ENCODE results near the gene PACSIN1. TPM values are rescaled to one million over a fixed set of nuclear protein-coding genes. Genes with fewer than 3 reads are reported as not detected.

PACSIN1 gene
- polyA plus RNA-seq, 1 donor (not counting 4 experiments of a cell fraction or from before 2014, with no cell fraction given), result not detected

DNA sequence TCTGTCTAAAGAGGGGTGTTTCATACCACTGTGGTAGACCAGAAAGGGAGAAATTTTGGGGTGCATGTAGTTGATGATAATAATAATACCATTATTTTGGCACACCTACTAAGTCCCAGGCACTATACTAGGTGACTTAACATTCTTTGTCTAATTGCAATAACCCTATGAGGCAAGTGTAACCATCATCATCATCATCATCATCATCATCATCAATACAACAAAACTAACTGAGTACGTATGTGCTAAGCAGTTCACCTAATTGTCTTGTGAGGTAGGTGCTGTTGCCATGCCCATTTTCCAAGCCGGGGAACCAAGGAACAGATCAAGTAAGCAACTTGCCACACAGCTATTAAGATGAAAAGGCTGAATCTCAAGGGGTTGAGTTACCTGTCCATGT lies 2.6 kb upstream of the PACSIN1 start:
- no peaks in the 10 kb centered on the region for H3K9me3 ChIP-seq (ENCODE audit: control insufficient read depth, low read depth, low read length)
- H4K20me1 ChIP-seq (ENCODE audit: control insufficient read depth, extremely low read depth, insufficient read depth, low read length), result no peaks in the 10 kb centered on the region
- H3K9me1 ChIP-seq (ENCODE audit: control insufficient read depth, extremely low read depth, insufficient read depth, low read length), result no peaks in the 10 kb centered on the region
- H3K4me2 ChIP-seq (ENCODE audit: control insufficient read depth, extremely low read depth, insufficient read depth, low read depth, low read length), result no peak overlapping the region
- no peak overlapping the region for H3K9ac ChIP-seq (ENCODE audit: control insufficient read depth, extremely low read depth, insufficient read depth, low read length)
- H3K27ac ChIP-seq (ENCODE audit: control insufficient read depth, insufficient read depth, low read length), result no peak overlapping the region
- DNase-seq (ENCODE audit: low read depth, low spot score) (no peak), FAIRE-seq (no peak)
- no peaks in the 10 kb centered on the region for H3K36me3 ChIP-seq (ENCODE audit: control insufficient read depth in 2 of 2, extremely low read depth in 1 of 2, insufficient read depth in 2 of 2, low read length in 2 of 2)
- H3K79me2 ChIP-seq (ENCODE audit: control insufficient read depth, insufficient read depth, low read length), result no peaks in the 10 kb centered on the region
- no peak overlapping the region for H2AFZ ChIP-seq (ENCODE audit: control insufficient read depth, low read length)
- peaks cover 9% of the 10 kb centered on the region for H3K4me1 ChIP-seq (ENCODE audit: control insufficient read depth, extremely low read depth, insufficient read depth, low read length)
- H3K4me3 ChIP-seq (ENCODE audit: control insufficient read depth in 2 of 3, extremely low read depth in 1 of 3, insufficient read depth in 2 of 3, low read depth in 1 of 3, low read length in 3 of 3), result no peak overlapping the region
- dilution Hi-C loops (cut with MboI; ENCODE audit: extremely low pct_ligation_motif_present, low sequenced_read_pairs), result no loop called here
- TF ChIP-seq, protein P1, sequence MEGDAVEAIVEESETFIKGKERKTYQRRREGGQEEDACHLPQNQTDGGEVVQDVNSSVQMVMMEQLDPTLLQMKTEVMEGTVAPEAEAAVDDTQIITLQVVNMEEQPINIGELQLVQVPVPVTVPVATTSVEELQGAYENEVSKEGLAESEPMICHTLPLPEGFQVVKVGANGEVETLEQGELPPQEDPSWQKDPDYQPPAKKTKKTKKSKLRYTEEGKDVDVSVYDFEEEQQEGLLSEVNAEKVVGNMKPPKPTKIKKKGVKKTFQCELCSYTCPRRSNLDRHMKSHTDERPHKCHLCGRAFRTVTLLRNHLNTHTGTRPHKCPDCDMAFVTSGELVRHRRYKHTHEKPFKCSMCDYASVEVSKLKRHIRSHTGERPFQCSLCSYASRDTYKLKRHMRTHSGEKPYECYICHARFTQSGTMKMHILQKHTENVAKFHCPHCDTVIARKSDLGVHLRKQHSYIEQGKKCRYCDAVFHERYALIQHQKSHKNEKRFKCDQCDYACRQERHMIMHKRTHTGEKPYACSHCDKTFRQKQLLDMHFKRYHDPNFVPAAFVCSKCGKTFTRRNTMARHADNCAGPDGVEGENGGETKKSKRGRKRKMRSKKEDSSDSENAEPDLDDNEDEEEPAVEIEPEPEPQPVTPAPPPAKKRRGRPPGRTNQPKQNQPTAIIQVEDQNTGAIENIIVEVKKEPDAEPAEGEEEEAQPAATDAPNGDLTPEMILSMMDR (optimal IDR thresholded peaks at IDR 0.05 in 1 of 3, IDR thresholded peaks at IDR 0.05 in 1 of 3, conservative IDR thresholded peaks at IDR 0.05 in 1 of 3; ENCODE audit: extremely low read depth in 1 of 3, insufficient read depth in 2 of 3, low read length in 3 of 3), result no peak
- no peak for TF ChIP-seq EZH2 (IDR thresholded peaks at IDR 0.05; ENCODE audit: low read length)
- H3K27me3 ChIP-seq (ENCODE audit: control insufficient read depth, extremely low read depth, insufficient read depth, low read length), result peaks cover 17% of the 10 kb centered on the region

DNA sequence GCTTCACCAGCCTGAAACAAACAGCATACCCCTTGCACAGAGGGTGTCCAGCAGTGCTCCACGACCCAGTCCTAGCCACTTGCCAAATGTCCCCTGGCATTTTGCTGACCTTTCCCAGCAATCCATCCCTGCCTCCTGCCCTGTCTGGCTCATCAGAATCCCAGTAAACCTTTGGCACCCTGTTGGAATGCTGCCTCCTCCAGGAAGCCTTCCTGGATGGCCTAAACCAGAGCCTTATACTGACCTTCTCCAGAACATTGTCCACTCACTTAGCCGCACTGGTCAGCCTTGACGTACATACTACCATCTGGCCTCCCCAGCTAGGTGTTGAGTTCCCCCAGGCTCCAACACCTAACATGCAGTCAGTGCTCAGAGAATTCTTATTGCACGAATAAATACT lies 2.0 kb upstream of the PACSIN1 start:
- Histone ChIP-seq H3K9me1 (ENCODE audit: control insufficient read depth, extremely low read depth, insufficient read depth, low read length) (no peaks in the 10 kb centered on the region), H4K20me1 (ENCODE audit: control insufficient read depth, extremely low read depth, insufficient read depth, low read length) (no peaks in the 10 kb centered on the region), H3K79me2 (ENCODE audit: control insufficient read depth, insufficient read depth, low read length) (no peaks in the 10 kb centered on the region), H3K27ac (ENCODE audit: control insufficient read depth, insufficient read depth, low read length) (no peak overlapping the region), H3K9ac (ENCODE audit: control insufficient read depth, extremely low read depth, insufficient read depth, low read length) (no peak overlapping the region), H3K9me3 (ENCODE audit: control insufficient read depth, low read depth, low read length) (no peaks in the 10 kb centered on the region), H3K36me3 (ENCODE audit: control insufficient read depth in 2 of 2, extremely low read depth in 1 of 2, insufficient read depth in 2 of 2, low read length in 2 of 2) (no peaks in the 10 kb centered on the region), H3K4me2 (ENCODE audit: control insufficient read depth, extremely low read depth, insufficient read depth, low read depth, low read length) (no peak overlapping the region), H3K27me3 (ENCODE audit: control insufficient read depth, extremely low read depth, insufficient read depth, low read length) (peaks cover 17% of the 10 kb centered on the region), H2AFZ (ENCODE audit: control insufficient read depth, low read length) (no peak overlapping the region), H3K4me3 (ENCODE audit: control insufficient read depth in 2 of 3, extremely low read depth in 1 of 3, insufficient read depth in 2 of 3, low read depth in 1 of 3, low read length in 3 of 3) (no peak overlapping the region), H3K4me1 (ENCODE audit: control insufficient read depth, extremely low read depth, insufficient read depth, low read length) (peaks cover 9% of the 10 kb centered on the region)
- FAIRE-seq (no peak), DNase-seq (ENCODE audit: low read depth, low spot score) (no peak)
- dilution Hi-C loops (cut with MboI; ENCODE audit: extremely low pct_ligation_motif_present, low sequenced_read_pairs), result no loop called here
- TF ChIP-seq EZH2 (IDR thresholded peaks at IDR 0.05; ENCODE audit: low read length), result no peak
- TF ChIP-seq, protein P1 (optimal IDR thresholded peaks at IDR 0.05 in 1 of 3, IDR thresholded peaks at IDR 0.05 in 1 of 3, conservative IDR thresholded peaks at IDR 0.05 in 1 of 3; ENCODE audit: extremely low read depth in 1 of 3, insufficient read depth in 2 of 3, low read length in 3 of 3), result no peak

Data from keratinocyte (primary cell).